ENCODE results near the gene GRM8. TPM values are rescaled to one million over a fixed set of nuclear protein-coding genes. Genes with fewer than 3 reads are reported as not detected.

Gene GRM8
- total RNA-seq, 4 donors from 2014 or later: 0.11 TPM; not detected in 3

DNA sequence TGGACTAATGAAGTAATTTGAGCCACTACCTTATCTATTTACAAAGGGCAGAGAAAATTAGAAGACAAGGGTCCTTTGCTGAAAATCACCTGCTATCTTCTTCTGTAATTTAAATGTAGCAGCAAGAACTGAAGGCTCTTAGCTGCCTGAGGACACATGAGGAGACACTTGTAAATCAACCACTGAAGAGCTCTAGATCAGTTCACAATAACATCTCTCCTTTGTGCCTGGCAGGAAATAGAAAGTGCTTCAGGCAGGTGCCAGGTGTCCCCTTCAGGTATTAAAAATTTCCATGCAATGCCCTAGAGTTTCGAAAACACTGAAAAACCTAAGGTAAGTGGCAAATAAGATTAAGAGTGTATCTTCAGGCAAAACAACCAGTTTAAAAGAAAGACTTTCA lies 474.6 kb downstream of the GRM8 start:
- Histone ChIP-seq H3K27me3 (no peaks in the 10 kb centered on the region), H3K4me3 (no peak overlapping the region), H3K36me3 (no peaks in the 10 kb centered on the region), H3K9me3 (no peaks in the 10 kb centered on the region), H3K4me1 (no peaks in the 10 kb centered on the region), H3K27ac (replicated peaks in 1 of 4) (no peak overlapping the region)
- intact Hi-C loops (cut with DNase I): no loop called here
- TF ChIP-seq EP300 (IDR thresholded peaks at IDR 0.05) (no peak), POLR2A (IDR thresholded peaks at IDR 0.05; ENCODE audit: low read depth) (no peak), POLR2AphosphoS5 (IDR thresholded peaks at IDR 0.05) (no peak)
- TF ChIP-seq, protein P1, sequence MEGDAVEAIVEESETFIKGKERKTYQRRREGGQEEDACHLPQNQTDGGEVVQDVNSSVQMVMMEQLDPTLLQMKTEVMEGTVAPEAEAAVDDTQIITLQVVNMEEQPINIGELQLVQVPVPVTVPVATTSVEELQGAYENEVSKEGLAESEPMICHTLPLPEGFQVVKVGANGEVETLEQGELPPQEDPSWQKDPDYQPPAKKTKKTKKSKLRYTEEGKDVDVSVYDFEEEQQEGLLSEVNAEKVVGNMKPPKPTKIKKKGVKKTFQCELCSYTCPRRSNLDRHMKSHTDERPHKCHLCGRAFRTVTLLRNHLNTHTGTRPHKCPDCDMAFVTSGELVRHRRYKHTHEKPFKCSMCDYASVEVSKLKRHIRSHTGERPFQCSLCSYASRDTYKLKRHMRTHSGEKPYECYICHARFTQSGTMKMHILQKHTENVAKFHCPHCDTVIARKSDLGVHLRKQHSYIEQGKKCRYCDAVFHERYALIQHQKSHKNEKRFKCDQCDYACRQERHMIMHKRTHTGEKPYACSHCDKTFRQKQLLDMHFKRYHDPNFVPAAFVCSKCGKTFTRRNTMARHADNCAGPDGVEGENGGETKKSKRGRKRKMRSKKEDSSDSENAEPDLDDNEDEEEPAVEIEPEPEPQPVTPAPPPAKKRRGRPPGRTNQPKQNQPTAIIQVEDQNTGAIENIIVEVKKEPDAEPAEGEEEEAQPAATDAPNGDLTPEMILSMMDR (IDR thresholded peaks at IDR 0.05): no peak
- no peak for DNase-seq (ENCODE audit: extremely low spot score)
- 95% methylated on average over 1 of the region's 1 CpG for WGBS

DNA sequence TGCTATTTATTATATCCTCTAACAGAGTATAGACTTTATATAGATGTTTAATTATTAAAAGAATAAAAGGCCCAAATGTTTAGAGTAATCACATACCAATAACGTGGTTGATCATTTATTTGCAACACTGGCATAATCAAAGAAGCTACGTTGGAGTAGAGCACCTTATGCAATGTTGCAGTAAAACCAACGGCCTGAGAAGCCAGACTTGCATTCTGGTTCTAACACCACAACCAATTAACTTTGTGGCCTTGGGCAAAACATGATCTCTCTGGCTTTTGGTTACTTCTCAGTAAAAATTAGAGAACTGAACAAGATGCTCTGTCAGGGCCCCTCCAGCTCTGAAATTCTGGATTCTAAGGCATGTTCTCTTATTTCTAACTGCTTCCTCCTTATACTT lies 476.2 kb downstream of the GRM8 start:
- WGBS: 73% methylated on average over 3 of the region's 3 CpGs
- TF ChIP-seq, protein P1 (IDR thresholded peaks at IDR 0.05): no peak
- TF ChIP-seq POLR2AphosphoS5 (IDR thresholded peaks at IDR 0.05): no peak
- TF ChIP-seq POLR2A (IDR thresholded peaks at IDR 0.05; ENCODE audit: low read depth): no peak
- TF ChIP-seq EP300 (IDR thresholded peaks at IDR 0.05): no peak

DNA sequence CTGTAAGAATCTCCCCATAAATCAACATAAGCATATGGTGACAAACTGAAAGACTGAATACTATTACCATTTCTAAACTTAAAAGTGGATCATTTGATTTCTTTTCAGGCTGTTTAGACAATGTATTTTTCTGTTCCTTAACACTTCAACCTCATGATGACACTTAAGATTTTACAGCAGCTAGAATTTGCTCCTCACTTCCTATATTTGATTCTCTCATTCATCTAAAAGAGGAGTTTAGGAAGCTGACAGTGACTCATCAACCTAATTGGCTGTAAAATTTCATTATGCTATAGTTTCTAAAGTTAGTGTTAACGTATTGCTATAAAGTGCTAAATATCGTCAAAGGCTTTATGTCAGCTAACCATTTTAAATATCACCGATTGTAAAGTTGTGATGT lies 478.7 kb downstream of the GRM8 start:
- H3K4me3 ChIP-seq: no peak overlapping the region
- 85% methylated on average over 3 of the region's 3 CpGs for WGBS
- no peaks in the 10 kb centered on the region for H3K27me3 ChIP-seq
- no peaks in the 10 kb centered on the region for H3K9me3 ChIP-seq
- no peak for DNase-seq (ENCODE audit: extremely low spot score)
- intact Hi-C loops (cut with DNase I): no loop called here
- H3K4me1 ChIP-seq: no peaks in the 10 kb centered on the region
- no peak for TF ChIP-seq EP300 (IDR thresholded peaks at IDR 0.05)
- no peak for TF ChIP-seq POLR2A (IDR thresholded peaks at IDR 0.05; ENCODE audit: low read depth)
- no peak for TF ChIP-seq POLR2AphosphoS5 (IDR thresholded peaks at IDR 0.05)
- TF ChIP-seq, protein P1 (IDR thresholded peaks at IDR 0.05): no peak
- no peak overlapping the region for H3K27ac ChIP-seq (replicated peaks in 1 of 4)
- H3K36me3 ChIP-seq: no peaks in the 10 kb centered on the region

More for the DNA sequence above, 476.2 kb downstream of the GRM8 start:
- H3K9me3 ChIP-seq: no peaks in the 10 kb centered on the region
- no peak overlapping the region for H3K27ac ChIP-seq (replicated peaks in 1 of 4)
- H3K4me3 ChIP-seq: no peak overlapping the region
- no peaks in the 10 kb centered on the region for H3K4me1 ChIP-seq
- intact Hi-C loops (cut with DNase I): no loop called here
- DNase-seq (ENCODE audit: extremely low spot score): no peak
- H3K36me3 ChIP-seq: no peaks in the 10 kb centered on the region
- no peaks in the 10 kb centered on the region for H3K27me3 ChIP-seq

DNA sequence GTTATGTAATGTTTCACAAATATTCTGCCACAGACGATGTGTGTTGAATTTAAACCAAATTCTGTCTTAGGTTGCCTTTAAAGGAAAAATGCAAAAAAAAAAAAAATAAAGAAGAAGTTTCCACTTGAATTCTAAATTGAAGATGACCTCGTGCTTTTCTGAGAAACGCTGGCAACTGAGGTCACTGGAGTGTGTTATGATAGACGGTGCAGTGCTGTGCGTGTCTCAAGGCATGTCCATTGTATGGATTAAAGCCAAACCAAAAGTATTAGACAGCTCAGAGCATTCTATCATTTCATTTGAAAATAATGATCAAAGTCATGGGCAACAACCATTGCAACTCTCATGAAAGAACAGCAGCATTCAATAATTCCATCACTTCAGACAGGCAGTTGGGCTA lies 483.9 kb downstream of the GRM8 start:
- DNase-seq (ENCODE audit: extremely low spot score): no peak
- no peaks in the 10 kb centered on the region for H3K9me3 ChIP-seq
- TF ChIP-seq POLR2A (IDR thresholded peaks at IDR 0.05; ENCODE audit: low read depth) (no peak), EP300 (IDR thresholded peaks at IDR 0.05) (no peak), POLR2AphosphoS5 (IDR thresholded peaks at IDR 0.05) (no peak)
- TF ChIP-seq, protein P1 (IDR thresholded peaks at IDR 0.05): no peak
- WGBS: 78% methylated on average over 5 of the region's 5 CpGs
- H3K4me1 ChIP-seq: no peaks in the 10 kb centered on the region
- no peaks in the 10 kb centered on the region for H3K27me3 ChIP-seq
- no peak overlapping the region for H3K4me3 ChIP-seq
- intact Hi-C loops (cut with DNase I): no loop called here
- H3K27ac ChIP-seq (replicated peaks in 1 of 4): no peak overlapping the region
- H3K36me3 ChIP-seq: no peaks in the 10 kb centered on the region

DNA sequence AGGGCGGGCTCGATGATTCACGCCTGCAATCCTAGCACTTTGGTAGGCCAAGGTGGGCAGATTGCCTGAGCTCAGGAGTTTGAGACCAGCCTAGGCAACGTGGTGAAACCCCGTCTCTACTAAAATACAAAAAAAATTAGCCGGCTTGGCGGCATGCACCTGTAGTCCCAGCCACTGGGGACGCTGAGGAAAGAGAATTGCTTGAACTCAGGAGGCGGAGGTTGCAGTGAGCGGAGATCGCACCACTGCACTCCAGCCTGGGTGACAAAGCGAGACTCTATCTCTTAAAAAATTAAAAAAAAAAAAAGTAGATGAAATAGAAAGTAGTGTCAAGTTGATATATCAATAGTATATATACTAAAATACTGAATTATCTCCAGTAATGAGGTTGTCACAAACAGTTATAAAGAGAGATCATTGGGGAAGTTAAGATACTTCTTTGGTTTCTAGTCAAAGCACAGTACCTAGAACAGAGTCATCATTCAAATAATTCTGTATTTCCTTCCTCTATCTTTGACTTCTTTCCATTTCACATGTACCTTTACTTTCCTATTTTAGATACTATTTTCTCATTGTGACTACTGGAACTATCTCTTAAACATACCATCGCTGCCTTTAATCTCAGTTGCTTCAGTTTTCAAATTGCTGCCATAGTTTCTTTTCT lies 491.7 kb downstream of the GRM8 start:
- no peak for DNase-seq (ENCODE audit: extremely low spot score)
- intact Hi-C loops (cut with DNase I): no loop called here
- Histone ChIP-seq H3K27me3 (no peaks in the 10 kb centered on the region), H3K9me3 (no peaks in the 10 kb centered on the region), H3K27ac (replicated peaks in 1 of 4) (no peak overlapping the region), H3K36me3 (no peaks in the 10 kb centered on the region), H3K4me1 (no peaks in the 10 kb centered on the region), H3K4me3 (no peak overlapping the region)
- TF ChIP-seq POLR2AphosphoS5 (IDR thresholded peaks at IDR 0.05) (no peak), EP300 (IDR thresholded peaks at IDR 0.05) (no peak), POLR2A (IDR thresholded peaks at IDR 0.05; ENCODE audit: low read depth) (no peak)
- TF ChIP-seq, protein P1 (IDR thresholded peaks at IDR 0.05): no peak
- WGBS: 85% methylated on average over 13 of the region's 13 CpGs
